HK-2 (cell line): ENCODE data around the gene TRPM3.

Source experiments
- DNase-seq: peaks from one replicate; pipeline ENCODE4 v3.0.0-alpha.2; 2018; ENCODE audit not compliant: unreplicated experiment

The TRPM3 gene

DNA sequence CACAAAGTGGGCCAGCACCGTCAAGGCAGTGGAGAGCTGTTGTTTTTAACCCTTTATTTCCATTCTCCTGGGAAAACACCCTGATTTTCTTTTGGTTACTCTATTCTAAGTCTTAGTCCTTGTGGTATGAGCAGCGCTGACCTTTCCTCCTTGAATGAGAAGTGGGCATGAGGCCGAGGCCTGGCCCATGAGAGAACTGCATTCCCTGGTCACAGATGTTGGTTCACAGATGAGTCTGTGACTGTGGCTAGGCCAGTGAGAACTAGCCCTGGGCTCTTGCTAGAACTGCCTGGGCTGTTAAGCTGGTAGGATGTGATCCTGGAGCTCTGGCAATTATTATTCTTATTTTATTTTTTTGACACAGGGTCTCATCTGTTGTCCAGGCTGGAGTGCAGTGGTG, 635.3 kb downstream of the TRPM3 start:
- no peak for DNase-seq

DNA sequence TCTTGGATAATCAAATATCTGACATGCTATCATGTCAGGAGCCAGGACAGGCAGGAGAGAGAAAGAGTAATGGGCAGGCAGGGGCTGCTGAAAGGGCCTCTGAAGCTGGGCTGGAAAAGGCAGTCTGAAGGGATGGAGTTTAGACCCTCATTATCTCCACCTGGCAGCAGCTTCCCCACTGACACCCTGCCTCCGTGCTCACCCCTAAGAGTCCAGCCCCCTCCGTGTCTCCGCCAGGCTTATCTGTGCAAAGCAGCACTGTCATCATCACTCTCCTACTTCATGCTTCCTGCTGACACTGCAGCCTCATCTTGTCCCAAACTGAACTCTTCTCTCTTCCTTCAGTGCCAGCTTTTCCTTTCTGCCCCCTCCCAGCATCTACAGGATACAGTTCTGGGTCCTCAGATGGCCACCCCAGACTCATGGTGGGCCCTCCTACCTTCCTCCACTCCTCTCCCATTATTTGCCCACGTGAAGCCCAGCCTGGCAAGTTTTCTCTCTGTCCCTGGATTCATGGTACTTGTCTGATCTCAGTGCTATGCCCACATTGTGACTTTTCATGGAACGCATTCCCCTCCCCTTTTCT, 636.1 kb downstream of the TRPM3 start:
- no peak for DNase-seq

DNA sequence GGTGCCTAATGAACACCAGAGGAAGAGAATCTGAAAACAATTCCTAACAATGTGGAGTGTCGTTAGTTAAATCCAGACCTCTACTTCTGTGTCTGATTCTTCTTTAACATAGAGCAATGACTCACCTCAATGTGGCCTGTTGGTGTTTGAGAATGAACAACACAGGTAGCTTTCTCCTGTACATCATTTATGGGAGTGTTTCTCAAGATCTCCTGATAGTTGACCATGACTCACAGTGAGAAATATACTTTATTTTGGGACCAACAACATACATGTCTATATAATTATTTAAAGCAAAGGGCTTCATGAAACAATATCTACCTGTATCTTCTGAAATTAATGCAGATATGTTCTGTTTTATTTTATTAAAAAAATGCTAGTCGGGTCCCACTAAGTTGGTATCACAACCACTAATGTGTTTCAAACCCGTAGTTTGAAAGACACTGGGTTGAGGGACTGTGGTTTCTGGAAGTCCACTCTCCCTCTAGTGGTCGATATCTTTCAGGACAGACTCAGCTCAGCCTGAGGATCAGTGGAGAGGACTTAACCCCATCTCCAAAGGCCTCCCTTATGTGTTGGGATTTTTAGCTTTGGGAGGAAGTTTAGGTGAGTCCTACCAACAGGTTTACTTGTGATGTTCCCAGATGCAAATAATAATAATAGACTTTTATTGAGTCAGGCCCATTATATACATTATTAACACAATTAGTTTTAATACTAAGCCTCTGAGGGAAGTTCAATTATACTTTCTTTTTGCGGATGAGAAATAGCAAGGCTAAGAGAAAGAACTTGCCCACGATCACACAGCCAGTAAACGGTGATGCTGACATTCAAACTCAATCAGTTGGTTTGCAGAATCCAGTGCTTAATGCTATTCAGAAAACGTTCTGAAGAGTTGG, 636.9 kb downstream of the TRPM3 start:
- no peak for DNase-seq

DNA sequence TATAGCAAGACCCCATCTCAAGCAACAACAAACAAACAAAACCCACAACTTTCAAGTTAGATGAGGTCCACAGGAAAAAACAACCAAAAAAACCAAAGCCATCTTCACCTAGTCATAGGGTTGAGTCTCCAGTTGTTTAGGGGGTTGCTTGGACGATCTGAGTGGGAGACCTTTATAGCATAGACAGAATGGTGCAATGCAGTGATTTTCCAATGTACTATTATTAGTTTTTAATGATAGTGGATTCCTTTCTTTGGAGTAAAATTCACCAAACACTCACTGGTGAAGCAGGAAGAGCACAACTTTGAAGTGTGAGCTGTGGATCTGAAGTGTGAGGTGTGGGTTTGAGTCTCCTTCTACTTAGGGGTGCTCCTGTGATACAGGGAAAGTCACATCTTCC, 640.0 kb downstream of the TRPM3 start:
- DNase-seq = no peak

DNA sequence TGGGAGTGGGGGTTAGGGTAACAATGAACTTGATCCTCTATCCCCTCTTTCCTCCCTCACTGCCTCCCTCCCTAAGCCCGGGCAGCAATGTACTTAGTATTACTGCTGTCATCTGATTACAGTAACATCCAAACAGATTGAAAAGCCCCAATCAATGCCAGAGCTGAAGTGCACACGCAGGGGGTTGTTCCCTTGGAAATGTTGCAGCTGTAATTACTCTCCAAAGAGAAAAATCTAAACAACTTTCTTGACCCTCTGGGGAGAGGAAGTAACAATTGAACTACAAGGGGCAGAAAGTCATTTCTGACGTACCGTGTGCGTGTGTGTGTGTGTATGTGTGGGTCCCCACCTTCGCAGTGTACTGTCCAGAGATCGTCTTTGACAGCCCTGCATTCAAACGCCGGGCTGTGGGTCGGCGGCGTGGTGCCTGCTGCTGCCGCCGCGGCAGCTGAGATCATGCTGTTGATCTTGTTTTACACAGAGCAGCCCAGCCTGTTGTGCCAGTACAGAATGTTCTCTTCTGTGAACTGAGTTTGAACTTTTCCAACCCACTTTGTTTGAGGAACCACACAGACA, 640.9 kb downstream of the TRPM3 start:
- no peak for DNase-seq

DNA sequence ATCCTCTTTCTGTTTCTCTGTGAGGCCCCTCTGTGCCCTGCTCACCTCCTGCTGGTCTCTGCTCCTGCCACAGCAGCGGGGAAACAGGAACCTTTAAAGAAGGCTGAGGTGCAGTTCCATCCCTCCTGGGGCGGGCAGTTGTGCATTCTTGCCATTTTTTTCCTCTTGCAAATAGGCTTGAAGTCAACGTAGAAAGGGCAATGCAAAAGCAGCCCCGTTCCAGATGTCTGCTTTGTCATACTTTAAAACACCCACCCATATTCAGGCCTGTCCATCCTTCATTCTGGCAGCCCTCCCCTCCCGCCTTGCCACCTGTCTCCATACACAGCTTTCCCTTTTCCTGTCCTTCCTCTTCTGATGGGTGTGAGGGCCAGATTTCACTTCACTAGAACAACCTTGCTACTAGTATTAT, 641.5 kb downstream of the TRPM3 start:
- no peak for DNase-seq
